Measurements from ENCODE around the gene TRRAP. TPM values are rescaled to one million over a fixed set of nuclear protein-coding genes. Genes with fewer than 3 reads are reported as not detected.
A peak's percentile ranks its signal among the peaks of the same experiment; 100 is the strongest.

Gene TRRAP
- total and polyA plus RNA-seq, 2 of the 4 experiments (the other 2 are of a cell fraction) = 12.5 to 18.1 TPM

- no peak overlapping the region for H2AFZ ChIP-seq (replicated peaks; ENCODE audit: low read length, poor library complexity)
- H3K18ac ChIP-seq (ENCODE audit: low read depth, low read length) = no peak overlapping the region
- H3K36me3 ChIP-seq (ENCODE audit: control insufficient read depth, insufficient read depth, low read length) = peaks cover 62% of the 10 kb centered on the region
- H3K4ac ChIP-seq (ENCODE audit: low read depth, low read length) = no peak overlapping the region
- intact Hi-C loops (cut with micrococcal nuclease) = loop anchor here (10.0 kb wide), 1 partner anchor 89 kb away; no protein-coding TSS in a partner anchor
- H3K4me1 ChIP-seq (ENCODE audit: control insufficient read depth, insufficient read depth, low read length) = no peaks in the 10 kb centered on the region
- no peak overlapping the region for H4K91ac ChIP-seq (ENCODE audit: insufficient read depth, low read depth, low read length)
- no peak overlapping the region for H2BK120ac ChIP-seq (ENCODE audit: low read depth, low read length)
- H3K14ac ChIP-seq (replicated peaks; ENCODE audit: low read depth, low read length) = no peak overlapping the region
- no peaks in the 10 kb centered on the region for H3K27me3 ChIP-seq (ENCODE audit: control insufficient read depth, insufficient read depth, low read length)
- H4K20me1 ChIP-seq (ENCODE audit: insufficient read depth, low read length) = no peaks in the 10 kb centered on the region
- ChIA-PET POLR2A (ENCODE audit: unreplicated experiment) (no interaction called here), CTCF (interaction anchor here (0.6 kb wide), 1 partner anchor 567 kb away, joined by 3 read pairs; no protein-coding TSS in a partner anchor)
- no peak overlapping the region for H4K8ac ChIP-seq (ENCODE audit: low read depth in 2 of 2, low read length in 2 of 2)
- WGBS, 2 experiments (ENCODE audit: extremely low coverage in 2 of 2, insufficient read length in 1 of 2) = 94% methylated on average over 3 of the region's 11 CpGs; no CpG with 5 or more reads in 1 of the 2 experiments
- H2BK20ac ChIP-seq (ENCODE audit: low read depth, low read length) = no peak overlapping the region
- no peak overlapping the region for H3K4me2 ChIP-seq (ENCODE audit: low read depth, low read length)
- H2BK15ac ChIP-seq (ENCODE audit: low read depth, low read length) = no peak overlapping the region
- no peak overlapping the region for H2AK9ac ChIP-seq (replicated peaks; ENCODE audit: low read depth, low read length, poor library complexity)
- H3K23ac ChIP-seq (ENCODE audit: low read depth, low read length) = no peak overlapping the region
- H3K4me3 ChIP-seq (ENCODE audit: insufficient read depth, low read depth, low read length) = no peak overlapping the region
- ATAC-seq (ENCODE audit: low read depth) = no peak
- H3K27ac ChIP-seq (ENCODE audit: insufficient read depth, low read length) = no peak overlapping the region
- no peaks in the 10 kb centered on the region; the same call in 1 of the 2 replicates for H3K9me3 ChIP-seq (ENCODE audit: control insufficient read depth, insufficient read depth, low read length)
- H3K9me1 ChIP-seq (ENCODE audit: insufficient read depth, low read length) = no peaks in the 10 kb centered on the region; the same call in 1 of the 2 replicates
- dilution Hi-C loops (cut with HindIII; ENCODE audit: low sequenced_read_pairs, unreplicated experiment) = no loop called here
- no peak overlapping the region for H3K9ac ChIP-seq (ENCODE audit: low read depth, low read length)
- H2AK5ac ChIP-seq (ENCODE audit: low read depth, low read length) = no peak overlapping the region
- H3K79me1 ChIP-seq (ENCODE audit: low read depth in 1 of 2, low read length in 2 of 2) = peaks cover 0 to 9% of the 10 kb centered on the region in 2 experiments; a peak in 2 of 4 replicates
- no peak for DNase-seq
- H2BK5ac ChIP-seq (ENCODE audit: low read depth, low read length, poor library complexity, severe bottlenecking) = no peak overlapping the region
- no peak for TF ChIP-seq FOS (IDR thresholded peaks at IDR 0.05; ENCODE audit: low read depth, low read length)
- no peak for TF ChIP-seq POLR2A (IDR thresholded peaks at IDR 0.05; ENCODE audit: low read depth, low read length)
- no peak for TF ChIP-seq RFX5 (IDR thresholded peaks at IDR 0.05; ENCODE audit: low read depth, low read length)
- no peak for TF ChIP-seq MAFK (IDR thresholded peaks at IDR 0.05; ENCODE audit: low read depth, low read length)
- TF ChIP-seq, protein P1, sequence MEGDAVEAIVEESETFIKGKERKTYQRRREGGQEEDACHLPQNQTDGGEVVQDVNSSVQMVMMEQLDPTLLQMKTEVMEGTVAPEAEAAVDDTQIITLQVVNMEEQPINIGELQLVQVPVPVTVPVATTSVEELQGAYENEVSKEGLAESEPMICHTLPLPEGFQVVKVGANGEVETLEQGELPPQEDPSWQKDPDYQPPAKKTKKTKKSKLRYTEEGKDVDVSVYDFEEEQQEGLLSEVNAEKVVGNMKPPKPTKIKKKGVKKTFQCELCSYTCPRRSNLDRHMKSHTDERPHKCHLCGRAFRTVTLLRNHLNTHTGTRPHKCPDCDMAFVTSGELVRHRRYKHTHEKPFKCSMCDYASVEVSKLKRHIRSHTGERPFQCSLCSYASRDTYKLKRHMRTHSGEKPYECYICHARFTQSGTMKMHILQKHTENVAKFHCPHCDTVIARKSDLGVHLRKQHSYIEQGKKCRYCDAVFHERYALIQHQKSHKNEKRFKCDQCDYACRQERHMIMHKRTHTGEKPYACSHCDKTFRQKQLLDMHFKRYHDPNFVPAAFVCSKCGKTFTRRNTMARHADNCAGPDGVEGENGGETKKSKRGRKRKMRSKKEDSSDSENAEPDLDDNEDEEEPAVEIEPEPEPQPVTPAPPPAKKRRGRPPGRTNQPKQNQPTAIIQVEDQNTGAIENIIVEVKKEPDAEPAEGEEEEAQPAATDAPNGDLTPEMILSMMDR (conservative IDR thresholded peaks at IDR 0.05; ENCODE audit: low read depth, low read length) = no peak
- TF ChIP-seq CHD1 (IDR thresholded peaks at IDR 0.05; ENCODE audit: low read depth, low read length) = no peak
- TF ChIP-seq RCOR1 (IDR thresholded peaks at IDR 0.05; ENCODE audit: insufficient replicate concordance, low read length) = no peak
- no peak overlapping the region for H4K5ac ChIP-seq (ENCODE audit: low read depth, low read length)
- H3K56ac ChIP-seq (ENCODE audit: extremely low read depth, insufficient read depth, low read length) = no peak overlapping the region
- in situ Hi-C loops (cut with MboI; ENCODE audit: low sequenced_read_pairs) = no loop called here
- BruUV-seq (replicated peaks) = TSS peak; percentile 28
Observed at GRCh38 chr7:98984126-98984525, 105.8 kb downstream of the TRRAP start.
